Neural cell (in vitro differentiated cells): ENCODE results near the gene CAV3. TPM values are rescaled to one million over a fixed set of nuclear protein-coding genes. Genes with fewer than 3 reads are reported as not detected.

ENCODE experiments used
- H2AFZ ChIP-seq: fragments of 200-600, 300-800 bp; sonication (generic), shearing (Covaris generic); 2 replicates; pipeline ENCODE4 v1.6.0; 2014; ENCODE audit warnings: low read depth, mild to moderate bottlenecking, antibody characterized with exemption, low read length, moderate library complexity
- H3F3A ChIP-seq: fragments of 200-600 bp; shearing (Covaris generic); 2 replicates; pipeline ENCODE4 v1.6.1; 2016; ENCODE audit warnings: mild to moderate bottlenecking, moderate library complexity, mixed read lengths, antibody characterized with exemption, low read length; ENCODE audit not compliant: insufficient read depth, poor library complexity, severe bottlenecking
- H3K27ac ChIP-seq: fragments of 200-600, 300-800 bp; sonication (generic), shearing (Covaris generic); 2 replicates; pipeline ENCODE4 v1.5.1; 2014; ENCODE audit warnings: mild to moderate bottlenecking, low read length, moderate library complexity
- H3K27me3 ChIP-seq: fragments of 300-800, 200-600 bp; sonication (generic), shearing (Covaris generic); 2 replicates; pipeline ENCODE4 v1.6.0; 2014; ENCODE audit warnings: mild to moderate bottlenecking, low read depth, low read length, moderate library complexity; ENCODE audit not compliant: insufficient read depth
- H3K36me3 ChIP-seq: fragments of 300-800, 200-600 bp; sonication (generic), shearing (Covaris generic); 2 replicates; pipeline ENCODE4 v1.5.1; 2014; ENCODE audit warnings: mild to moderate bottlenecking, antibody characterized with exemption, low read length, moderate library complexity; ENCODE audit not compliant: insufficient read depth
- H3K4me2 ChIP-seq: fragments of 300-800, 200-600 bp; sonication (generic), shearing (Covaris generic); 2 replicates; pipeline ENCODE4 v1.6.0; 2014; ENCODE audit warnings: mild to moderate bottlenecking, low read length
- H3K4me3 ChIP-seq: fragments of 300-800, 200-600 bp; sonication (generic), shearing (Covaris generic); 2 replicates; pipeline ENCODE4 v1.5.1; 2014; ENCODE audit warnings: mild to moderate bottlenecking, low read length, moderate library complexity
- H3K79me2 ChIP-seq: fragments of 200-600 bp; shearing (Covaris generic); replicated peaks from 2 replicates; pipeline ENCODE4 v1.6.0; 2014; ENCODE audit warnings: mild to moderate bottlenecking, low read length, moderate library complexity; ENCODE audit not compliant: insufficient read depth
- H3K9ac ChIP-seq: fragments of 300-800, 200-600 bp; sonication (generic), shearing (Covaris generic); 2 replicates; pipeline ENCODE4 v1.6.1; 2016; ENCODE audit warnings: mild to moderate bottlenecking, low read length, mixed read lengths
- H3K9me2 ChIP-seq: fragments of 200-600 bp; shearing (Covaris generic); 2 replicates; pipeline ENCODE4 v1.6.1; 2016; ENCODE audit warnings: mild to moderate bottlenecking, low read length, mixed read lengths; ENCODE audit not compliant: insufficient read depth
- H3K9me3 ChIP-seq: fragments of 200-600, 300-800 bp; sonication (generic), shearing (Covaris generic); 2 replicates; pipeline ENCODE4 v1.6.1; 2016; ENCODE audit warnings: mild to moderate bottlenecking, mixed run types, low read length, moderate library complexity, mixed read lengths
- H4K20me1 ChIP-seq: fragments of 200-600 bp; shearing (Covaris generic); 2 replicates; pipeline ENCODE4 v1.6.1; 2016; ENCODE audit warnings: mild to moderate bottlenecking, mixed run types; ENCODE audit not compliant: insufficient read depth
- CTCF ChIP-seq: fragments of 450-650 bp; IDR thresholded peaks from 2 replicates; pipeline ENCODE4 v1.5.1; 2014; ENCODE audit warnings: antibody characterized with exemption, mild to moderate bottlenecking, moderate library complexity; ENCODE audit not compliant: poor library complexity, severe bottlenecking
- EP300 ChIP-seq: fragments of 450-650 bp; conservative IDR thresholded peaks from 2 replicates; pipeline ENCODE4 v1.6.1; 2014; ENCODE audit warnings: antibody characterized with exemption, mild to moderate bottlenecking, moderate library complexity; ENCODE audit not compliant: poor library complexity, severe bottlenecking
- EZH2 ChIP-seq: fragments of 200-600, 300-800 bp; shearing (Covaris generic), sonication (generic); IDR thresholded peaks from 2 replicates; pipeline ENCODE4 v1.6.1; 2014; ENCODE audit warnings: antibody characterized with exemption, low read length, borderline replicate concordance, mild to moderate bottlenecking; ENCODE audit not compliant: insufficient read depth, poor library complexity, severe bottlenecking
- MXI1 ChIP-seq: fragments of 450-650 bp; conservative IDR thresholded peaks from 2 replicates; pipeline ENCODE4 v1.6.1; 2014; ENCODE audit warnings: antibody characterized with exemption, mild to moderate bottlenecking; ENCODE audit not compliant: poor library complexity, severe bottlenecking
- POLR2AphosphoS5 ChIP-seq: IDR thresholded peaks from 2 replicates; pipeline ENCODE4 v1.6.1; 2012
- RAD21 ChIP-seq: fragments of 450-650 bp; conservative IDR thresholded peaks from 2 replicates; pipeline ENCODE4 v1.6.1; 2014; ENCODE audit warnings: antibody characterized with exemption, mild to moderate bottlenecking, moderate library complexity
- REST ChIP-seq: IDR thresholded peaks from 2 replicates; pipeline ENCODE4 v1.6.1; 2012; ENCODE audit warnings: borderline replicate concordance
- SMC3 ChIP-seq: fragments of 450-650 bp; conservative IDR thresholded peaks from 2 replicates; pipeline ENCODE4 v1.6.1; 2014; ENCODE audit warnings: antibody characterized with exemption, mild to moderate bottlenecking, moderate library complexity; ENCODE audit not compliant: poor library complexity
- TAF1 ChIP-seq: IDR thresholded peaks from 2 replicates; pipeline ENCODE4 v1.6.1; 2012; ENCODE audit warnings: low read depth
- polyA plus RNA-seq: library from polyadenylated mRNA; depleted of rRNA; stranded (reverse); fragments of >200 nt; gene quantifications from 2 replicates; pipeline ENCODE4 v1.2.3, GENCODE V29; 2014

Gene CAV3
- polyA plus RNA-seq, 1 donor from 2014 or later = not detected

DNA sequence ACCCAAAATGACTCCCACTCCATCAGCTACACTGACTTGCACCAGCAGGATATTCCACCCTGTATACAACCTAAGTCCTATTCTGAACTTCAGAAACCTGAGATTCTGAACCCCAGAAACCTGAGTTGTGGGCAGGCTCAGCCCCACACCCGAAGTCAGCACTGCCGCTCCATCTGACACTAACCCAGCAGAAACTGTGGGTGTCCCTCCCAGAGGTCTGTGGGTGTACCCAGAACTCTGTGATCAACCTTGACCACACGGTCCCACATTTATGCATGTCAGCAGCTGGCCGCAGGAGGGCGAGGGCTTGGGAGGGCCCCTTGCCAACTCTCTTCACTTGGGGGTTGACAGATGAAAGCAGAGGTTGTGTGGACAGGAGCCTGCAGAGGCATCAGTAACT, 26.5 kb downstream of the CAV3 start:
- no peaks in the 10 kb centered on the region for H3F3A ChIP-seq
- H3K4me2 ChIP-seq = no peak overlapping the region
- no peaks in the 10 kb centered on the region for H4K20me1 ChIP-seq
- no peaks in the 10 kb centered on the region for H3K9me3 ChIP-seq
- H3K27me3 ChIP-seq = no peaks in the 10 kb centered on the region
- H2AFZ ChIP-seq = no peak overlapping the region
- no peaks in the 10 kb centered on the region for H3K79me2 ChIP-seq
- H3K36me3 ChIP-seq = no peaks in the 10 kb centered on the region
- TF ChIP-seq POLR2AphosphoS5 (no peak), RAD21 (no peak), TAF1 (no peak), CTCF (no peak), EZH2 (no peak), REST (no peak), SMC3 (no peak), EP300 (no peak), MXI1 (no peak)
- H3K4me3 ChIP-seq = no peak overlapping the region
- H3K9me2 ChIP-seq = no peaks in the 10 kb centered on the region
- H3K27ac ChIP-seq = no peak overlapping the region
- no peak overlapping the region for H3K9ac ChIP-seq

DNA sequence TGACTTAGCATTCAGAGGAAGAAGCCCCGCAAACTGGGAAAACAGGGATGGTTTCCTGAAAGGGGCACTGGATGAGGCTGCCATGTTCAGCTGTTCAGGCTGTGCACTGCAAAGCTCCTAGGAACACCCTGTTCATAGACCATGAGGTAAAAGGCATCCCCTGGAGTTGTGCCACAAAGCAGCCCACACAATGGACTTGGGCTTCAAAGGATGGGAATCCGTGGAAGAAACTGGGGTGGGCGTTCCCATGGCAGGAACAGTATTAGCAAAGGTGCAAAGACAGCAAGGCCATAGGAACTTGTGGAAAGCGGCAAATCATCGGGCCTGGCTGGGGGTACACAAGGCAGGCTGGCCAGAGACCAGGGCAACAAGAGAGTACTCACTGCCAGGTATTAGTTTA, 26.9 kb downstream of the CAV3 start:
- TF ChIP-seq SMC3 (no peak), REST (no peak), EZH2 (no peak), MXI1 (no peak), TAF1 (no peak), CTCF (no peak)
- no peaks in the 10 kb centered on the region for H3K9me3 ChIP-seq
- no peaks in the 10 kb centered on the region for H3K79me2 ChIP-seq
- no peak overlapping the region for H3K4me3 ChIP-seq
- H3K4me2 ChIP-seq = no peak overlapping the region
- H3K27ac ChIP-seq = no peak overlapping the region
- H2AFZ ChIP-seq = no peak overlapping the region
- no peaks in the 10 kb centered on the region for H4K20me1 ChIP-seq
- no peaks in the 10 kb centered on the region for H3F3A ChIP-seq
- no peaks in the 10 kb centered on the region for H3K36me3 ChIP-seq
- H3K9ac ChIP-seq = no peak overlapping the region
- no peaks in the 10 kb centered on the region for H3K9me2 ChIP-seq
- H3K27me3 ChIP-seq = no peaks in the 10 kb centered on the region
